HT1080 (cell line): ENCODE measurements around the gene ZCCHC12. TPM values are rescaled to one million over a fixed set of nuclear protein-coding genes. Genes with fewer than 3 reads are reported as not detected.

Source experiments
- DNase-seq: peaks from one replicate; pipeline ENCODE4 v3.0.0-alpha.2; 2015; ENCODE audit warnings: low read depth
- total RNA-seq: library from RNA; depleted of rRNA; stranded (reverse); fragments of >200 nt; shearing (Covaris generic); gene quantifications from 2 replicates; pipeline ENCODE4 v1.2.3, GENCODE V29; 2014; rRNA removed

The ZCCHC12 gene
- total RNA-seq, 1 experiment from 2014 or later = not detected

- no peak for DNase-seq
Observed at GRCh38 chrX:118865231-118865630, 41.6 kb downstream of the ZCCHC12 start.

GRCh38 chrX:118867251-118867650 lies 43.6 kb downstream of the ZCCHC12 start:
- DNase-seq = no peak

- no peak for DNase-seq
Observed at GRCh38 chrX:118872102-118872566, 48.5 kb downstream of the ZCCHC12 start.

Other genes with a start within 250 kb of the ZCCHC12 start
- 27.3 and 29.3 TPM in 2 replicates for gene IL13RA1, start 96.2 kb upstream of the ZCCHC12 start, total RNA-seq
- 0.77 TPM in 1 of 2 replicates, not detected in the other for gene LONRF3, start 150.8 kb downstream of the ZCCHC12 start, total RNA-seq
- 0.10 TPM in 1 of 2 replicates, not detected in the other for gene CT47C1, start 249.2 kb downstream of the ZCCHC12 start, total RNA-seq